Measurements from ENCODE around the gene ICA1. TPM values are rescaled to one million over a fixed set of nuclear protein-coding genes. Genes with fewer than 3 reads are reported as not detected.

ICA1 gene
- total RNA-seq, result 1.3 and 2.7 TPM in 2 replicates

GRCh38 chr7:8261711-8262695, at the start of gene ICA1:
TSS of gene ICA1 (minus strand) at chr7:8262167. CDS start at chr7:8235926, 26,241 bp downstream.

Other genes starting within 250 kb of the ICA1 start
- gene NXPH1, start 171.4 kb upstream of the ICA1 start, total RNA-seq, result not detected in 2 replicates